Testis (tissue), 2 donors: ENCODE data around the gene ERLEC1.

Experiments
- POLR2A ChIP-seq: fragments of 450-650 bp; IDR thresholded peaks from one replicate; pipeline ENCODE4 v1.6.1; 2017; ENCODE audit warnings: antibody characterized with exemption, mild to moderate bottlenecking, moderate library complexity
- TF ChIP-seq, protein P1 (sequence below), 3 experiments: fragments of 450-650 bp in 2 of 3; fragments of 200-600 bp in 1 of 3; sonication (generic) in 1 of 3; IDR thresholded peaks; one replicate each; pipeline ENCODE4 v1.5.1; 2016 to 2019; ENCODE audit warnings: antibody characterized with exemption in 3 of 3, mild to moderate bottlenecking in 2 of 3, moderate library complexity in 1 of 3

DNA sequence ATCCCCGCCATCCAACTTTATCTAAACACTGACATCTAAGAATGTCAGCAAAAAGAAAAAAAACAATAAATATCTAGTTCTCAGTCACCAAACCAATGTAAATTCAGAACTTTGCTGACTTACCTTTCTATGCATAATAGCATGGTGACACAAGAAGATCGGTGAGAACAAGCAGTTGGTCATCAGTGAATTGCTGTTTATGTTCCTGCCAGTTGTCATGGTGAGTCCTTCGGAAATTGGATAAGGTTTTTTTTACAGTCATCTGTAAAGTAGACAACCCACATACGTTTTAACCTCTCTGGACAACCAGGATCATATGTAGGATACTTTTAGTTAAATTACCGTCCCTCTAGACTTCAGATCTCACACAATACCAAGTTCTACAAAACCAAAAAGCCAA lies 79.1 kb downstream of the ERLEC1 start:
- TF ChIP-seq POLR2A, result no peak
- TF ChIP-seq, protein P1, sequence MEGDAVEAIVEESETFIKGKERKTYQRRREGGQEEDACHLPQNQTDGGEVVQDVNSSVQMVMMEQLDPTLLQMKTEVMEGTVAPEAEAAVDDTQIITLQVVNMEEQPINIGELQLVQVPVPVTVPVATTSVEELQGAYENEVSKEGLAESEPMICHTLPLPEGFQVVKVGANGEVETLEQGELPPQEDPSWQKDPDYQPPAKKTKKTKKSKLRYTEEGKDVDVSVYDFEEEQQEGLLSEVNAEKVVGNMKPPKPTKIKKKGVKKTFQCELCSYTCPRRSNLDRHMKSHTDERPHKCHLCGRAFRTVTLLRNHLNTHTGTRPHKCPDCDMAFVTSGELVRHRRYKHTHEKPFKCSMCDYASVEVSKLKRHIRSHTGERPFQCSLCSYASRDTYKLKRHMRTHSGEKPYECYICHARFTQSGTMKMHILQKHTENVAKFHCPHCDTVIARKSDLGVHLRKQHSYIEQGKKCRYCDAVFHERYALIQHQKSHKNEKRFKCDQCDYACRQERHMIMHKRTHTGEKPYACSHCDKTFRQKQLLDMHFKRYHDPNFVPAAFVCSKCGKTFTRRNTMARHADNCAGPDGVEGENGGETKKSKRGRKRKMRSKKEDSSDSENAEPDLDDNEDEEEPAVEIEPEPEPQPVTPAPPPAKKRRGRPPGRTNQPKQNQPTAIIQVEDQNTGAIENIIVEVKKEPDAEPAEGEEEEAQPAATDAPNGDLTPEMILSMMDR (IDR thresholded peaks at IDR 0.05), result no peak
